HepG2 (cell line): ENCODE measurements around the gene ATP6V0D1. TPM values are rescaled to one million over a fixed set of nuclear protein-coding genes. Genes with fewer than 3 reads are reported as not detected.
A peak's percentile ranks its signal among the peaks of the same experiment; 100 is the strongest.

Experiments
- BATF2 ChIP-seq: sonication (generic); formaldehyde crosslinking; IDR thresholded peaks from 2 replicates; pipeline ENCODE4 v1.8.0; 2022; ENCODE audit warnings: mild to moderate bottlenecking, missing genetic modification reagents, moderate library complexity
- DPF2 ChIP-seq: sonication (generic); formaldehyde crosslinking; IDR thresholded peaks from 2 replicates; pipeline ENCODE4 v1.4.0; 2020; ENCODE audit warnings: mild to moderate bottlenecking, low read depth, missing genetic modification reagents, borderline replicate concordance
- E2F1 ChIP-seq: sonication (generic); formaldehyde crosslinking; IDR thresholded peaks from 2 replicates; pipeline ENCODE4 v1.5.0; 2020; ENCODE audit warnings: missing genetic modification reagents
- FOXO1 ChIP-seq: sonication (generic); formaldehyde crosslinking; IDR thresholded peaks from 2 replicates; pipeline ENCODE4 v1.4.0; 2020; ENCODE audit warnings: missing genetic modification reagents
- GRHL1 ChIP-seq: sonication (generic); formaldehyde crosslinking; conservative IDR thresholded peaks from 2 replicates; pipeline ENCODE4 v1.8.0; 2022; ENCODE audit warnings: missing genetic modification reagents
- HMGA1 ChIP-seq: sonication (generic); formaldehyde crosslinking; conservative IDR thresholded peaks from 2 replicates; pipeline ENCODE4 v1.4.0; 2020; ENCODE audit warnings: missing genetic modification reagents
- KAT2B ChIP-seq: fragments of 150-350 bp; IDR thresholded peaks from 2 replicates; pipeline ENCODE4 v1.6.1; 2014; ENCODE audit warnings: low read depth, low read length, borderline replicate concordance
- KMT2B ChIP-seq: IDR thresholded peaks from 2 replicates; pipeline ENCODE4 v1.6.1; 2016; ENCODE audit warnings: missing genetic modification reagents, missing compliant biosample characterization
- MXI1 ChIP-seq: IDR thresholded peaks from 3 replicates; pipeline ENCODE4 v1.6.1; 2012; ENCODE audit warnings: low read depth, low read length, inconsistent platforms, borderline replicate concordance
- PAX8 ChIP-seq: sonication (generic); formaldehyde crosslinking; IDR thresholded peaks from 2 replicates; pipeline ENCODE4 v1.8.0; 2022; ENCODE audit warnings: mild to moderate bottlenecking, missing genetic modification reagents, borderline replicate concordance
- PAXIP1 ChIP-seq: sonication (generic); formaldehyde crosslinking; conservative IDR thresholded peaks from 2 replicates; pipeline ENCODE4 v1.4.0; 2020; ENCODE audit warnings: mild to moderate bottlenecking, missing genetic modification reagents, moderate library complexity
- RAD21 ChIP-seq: fragments of 450-650 bp; formaldehyde crosslinking; IDR thresholded peaks from 2 replicates; pipeline ENCODE4 v1.5.0; 2020; ENCODE audit warnings: mild to moderate bottlenecking
- RARA ChIP-seq: IDR thresholded peaks from 2 replicates; pipeline ENCODE4 v1.6.1; 2016; ENCODE audit warnings: missing genetic modification reagents, missing compliant biosample characterization
- RELA ChIP-seq: sonication (generic); formaldehyde crosslinking; IDR thresholded peaks from 2 replicates; pipeline ENCODE4 v1.4.0; 2020; ENCODE audit warnings: missing genetic modification reagents
- TP53 ChIP-seq: sonication (generic); formaldehyde crosslinking; conservative IDR thresholded peaks from 2 replicates; pipeline ENCODE4 v1.4.0; 2020; ENCODE audit warnings: missing genetic modification reagents
- TRIM24 ChIP-seq: sonication (generic); formaldehyde crosslinking; IDR thresholded peaks from 2 replicates; pipeline ENCODE4 v1.8.0; 2022; ENCODE audit warnings: mild to moderate bottlenecking, missing genetic modification reagents
- ZBTB3 ChIP-seq: sonication (generic); formaldehyde crosslinking; IDR thresholded peaks from 2 replicates; pipeline ENCODE4 v1.4.0; 2020; ENCODE audit warnings: low read depth, mild to moderate bottlenecking, moderate library complexity, missing genetic modification reagents, borderline replicate concordance
- ZNF3 ChIP-seq: IDR thresholded peaks from 2 replicates; pipeline ENCODE4 v1.7.0; 2017; ENCODE audit warnings: inconsistent platforms
- ZNF432 ChIP-seq: sonication (generic); formaldehyde crosslinking; IDR thresholded peaks from 2 replicates; pipeline ENCODE4 v1.5.0; 2020; ENCODE audit warnings: missing genetic modification reagents, mild to moderate bottlenecking, borderline replicate concordance
- ZNF816 ChIP-seq: sonication (generic); formaldehyde crosslinking; IDR thresholded peaks from 2 replicates; pipeline ENCODE4 v1.8.0; 2022; ENCODE audit warnings: missing genetic modification reagents, mild to moderate bottlenecking, borderline replicate concordance
- ZXDC ChIP-seq: sonication (generic); formaldehyde crosslinking; IDR thresholded peaks from 2 replicates; pipeline ENCODE4 v1.5.0; 2020; ENCODE audit warnings: mild to moderate bottlenecking, missing genetic modification reagents
- polyA plus RNA-seq, 8 experiments: library from polyadenylated mRNA; depleted of rRNA in 3 of 8; stranded (reverse) in 7 of 8; unstranded in 1 of 8; fragments of >200 nt; fragmentation: Illumina TruSeq in 4 of 8; extraction: Trizol in 4 of 8; gene quantifications; 2 replicates each; pipeline versions ENCODE4 v1.2.1 to v1.2.3, GENCODE V29; 2011 to 2016; ENCODE audit warnings: low read depth in 4 of 8, missing spikeins in 1 of 8, mixed read lengths in 1 of 8; ENCODE audit not compliant: insufficient read depth in 1 of 8
- total RNA-seq, 5 experiments: library from RNA; depleted of rRNA; stranded (reverse); fragments of >200 nt; fragmentation: Illumina TruSeq; extraction: Trizol; gene quantifications; 2 replicates each; pipeline ENCODE4 v1.2.3, GENCODE V29; 2016; ENCODE audit warnings: low read depth in 1 of 5

Gene ATP6V0D1
- total and polyA plus RNA-seq, 2 of the 13 experiments (the other 11 are each of a cell fraction or from before 2014, with no cell fraction given): 51.1 to 61.3 TPM

GRCh38 chr16:67481561-67482232, 740 bp upstream of the ATP6V0D1 start (continued):
- no peak for TF ChIP-seq TRIM24
- no peak for TF ChIP-seq GRHL1 (CRISPR knock-in tag)
- TF ChIP-seq RAD21 (CRISPR knock-in tag): no peak
- peak; percentile 36; the same call in 1 of the 2 replicates for TF ChIP-seq PAXIP1 (CRISPR knock-in tag)
- no peak for TF ChIP-seq RELA (CRISPR knock-in tag)
- TF ChIP-seq KAT2B: no peak
- TF ChIP-seq RARA (CRISPR knock-in tag): no peak
- TF ChIP-seq HMGA1 (CRISPR knock-in tag): no peak
- TF ChIP-seq KMT2B (CRISPR knock-in tag): no peak
- TF ChIP-seq ZNF432: no peak
- 0 out of 2 replicates have a peak, but pooled peaks have one; percentile 12 for TF ChIP-seq ZXDC
- no peak for TF ChIP-seq PAX8 (CRISPR knock-in tag)
- TF ChIP-seq ZBTB3 (CRISPR knock-in tag): no peak
- TF ChIP-seq FOXO1 (CRISPR knock-in tag): no peak; the same call in 1 of the 2 replicates
- TF ChIP-seq BATF2 (CRISPR knock-in tag): no peak
- no peak for TF ChIP-seq E2F1 (CRISPR knock-in tag)
- no peak for TF ChIP-seq ZNF3 (CRISPR knock-in tag)
- no peak for TF ChIP-seq ZNF816 (CRISPR knock-in tag)
- peak; percentile 44; the same call in 1 of the 2 replicates for TF ChIP-seq DPF2
- no peak for TF ChIP-seq MXI1
- no peak for TF ChIP-seq TP53 (CRISPR knock-in tag)
